Chondrocyte (in vitro differentiated cells): Measurements from ENCODE around the gene LYPLAL1. TPM values are rescaled to one million over a fixed set of nuclear protein-coding genes. Genes with fewer than 3 reads are reported as not detected.

Source experiments
- DNase-seq: peaks from one replicate; pipeline ENCODE4 v3.0.0; 2021; ENCODE audit warnings: mixed read lengths, low spot score
- H3K27ac Mint-ChIP-seq: one replicate; pipeline ENCODE4 v1.8.0; 2021; ENCODE audit warnings: mild to moderate bottlenecking, moderate library complexity, mixed read lengths; ENCODE audit not compliant: unreplicated experiment
- H3K27me3 Mint-ChIP-seq: 2 replicates; pipeline ENCODE4 v1.8.0; 2021; ENCODE audit warnings: low read depth, mixed read lengths
- H3K36me3 Mint-ChIP-seq: 2 replicates; pipeline ENCODE4 v1.8.0; 2021; ENCODE audit warnings: low read depth, mixed read lengths
- H3K4me1 Mint-ChIP-seq: 2 replicates; pipeline ENCODE4 v1.8.0; 2021; ENCODE audit warnings: low read depth, mild to moderate bottlenecking, mixed read lengths
- H3K4me3 Mint-ChIP-seq: one replicate; pipeline ENCODE4 v1.8.0; 2021; ENCODE audit warnings: mild to moderate bottlenecking, moderate library complexity, mixed read lengths; ENCODE audit not compliant: unreplicated experiment
- H3K9me3 Mint-ChIP-seq: 2 replicates; pipeline ENCODE4 v1.8.0; 2021; ENCODE audit warnings: low read depth, mixed read lengths
- CTCF ChIP-seq: fragments of 200-600 bp; sonication (generic); IDR thresholded peaks from 2 replicates; pipeline ENCODE4 v1.5.0; 2021; ENCODE audit warnings: antibody characterized with exemption, mild to moderate bottlenecking, moderate library complexity
- total RNA-seq: library from RNA; stranded (reverse); gene quantifications from 3 replicates; pipeline ENCODE4 v1.2.1, GENCODE V29; 2021

Gene LYPLAL1
- total RNA-seq, 1 donor from 2014 or later, result 17.9 TPM

GRCh38 chr1:219130366-219130935 is 43.2 kb upstream of the LYPLAL1 start:
- H3K27me3 Mint-ChIP-seq, result no peaks in the 10 kb centered on the region
- H3K4me3 Mint-ChIP-seq, result no peak overlapping the region
- H3K9me3 Mint-ChIP-seq, result peaks cover 13% of the 10 kb centered on the region
- TF ChIP-seq CTCF, result no peak
- no peak overlapping the region for H3K27ac Mint-ChIP-seq
- H3K36me3 Mint-ChIP-seq, result peaks cover 2% of the 10 kb centered on the region
- no peak for DNase-seq
- H3K4me1 Mint-ChIP-seq, result no peaks in the 10 kb centered on the region

GRCh38 chr1:219132939-219133338 is 40.7 kb upstream of the LYPLAL1 start:
- Mint-ChIP-seq H3K27ac (no peak overlapping the region), H3K4me3 (no peak overlapping the region), H3K36me3 (peaks cover 4% of the 10 kb centered on the region), H3K9me3 (peaks cover 24% of the 10 kb centered on the region), H3K4me1 (no peaks in the 10 kb centered on the region), H3K27me3 (no peaks in the 10 kb centered on the region)
- TF ChIP-seq CTCF, result no peak
- no peak for DNase-seq

- Mint-ChIP-seq H3K27me3 (no peaks in the 10 kb centered on the region), H3K9me3 (peaks cover 29% of the 10 kb centered on the region), H3K4me1 (peaks cover 5% of the 10 kb centered on the region), H3K27ac (no peak overlapping the region), H3K4me3 (no peak overlapping the region), H3K36me3 (peaks cover 3% of the 10 kb centered on the region)
- DNase-seq, result no peak
- no peak for TF ChIP-seq CTCF
Measured at GRCh38 chr1:219138747-219139146, 34.9 kb upstream of the LYPLAL1 start.

GRCh38 chr1:219140303-219140877 is 33.3 kb upstream of the LYPLAL1 start:
- peaks cover 3% of the 10 kb centered on the region for H3K36me3 Mint-ChIP-seq
- H3K4me3 Mint-ChIP-seq, result no peak overlapping the region
- no peak overlapping the region for H3K27ac Mint-ChIP-seq
- no peak for TF ChIP-seq CTCF
- no peaks in the 10 kb centered on the region for H3K27me3 Mint-ChIP-seq
- peaks cover 16% of the 10 kb centered on the region for H3K9me3 Mint-ChIP-seq
- no peak for DNase-seq
- H3K4me1 Mint-ChIP-seq, result peaks cover 5% of the 10 kb centered on the region

- no peak overlapping the region for H3K27ac Mint-ChIP-seq
- H3K9me3 Mint-ChIP-seq, result no peaks in the 10 kb centered on the region
- peaks cover 5% of the 10 kb centered on the region for H3K4me1 Mint-ChIP-seq
- H3K4me3 Mint-ChIP-seq, result no peak overlapping the region
- no peak for TF ChIP-seq CTCF
- H3K36me3 Mint-ChIP-seq, result no peaks in the 10 kb centered on the region
- no peaks in the 10 kb centered on the region for H3K27me3 Mint-ChIP-seq
- no peak for DNase-seq
Measured at GRCh38 chr1:219143735-219144134, 29.9 kb upstream of the LYPLAL1 start.
